GM12874 (cell line): Measurements from ENCODE around the gene MAPKAP1.

Source experiments
- CTCF ChIP-seq: IDR thresholded peaks from 2 replicates; pipeline ENCODE4 v1.5.1; 2011; ENCODE audit warnings: low read depth, mild to moderate bottlenecking, control low read depth, low read length, moderate library complexity; ENCODE audit not compliant: insufficient read depth

The MAPKAP1 gene

GRCh38 chr9:125745018-125745417 lies 38.0 kb upstream of the MAPKAP1 start:
- TF ChIP-seq CTCF = no peak

- no peak for TF ChIP-seq CTCF
These were observed 37.6 kb upstream of the MAPKAP1 start for GRCh38 chr9:125744616-125745015.

GRCh38 chr9:125743682-125744428 lies 36.8 kb upstream of the MAPKAP1 start:
- no peak for TF ChIP-seq CTCF

GRCh38 chr9:125742657-125743056 lies 35.6 kb upstream of the MAPKAP1 start:
- TF ChIP-seq CTCF = no peak

- TF ChIP-seq CTCF = no peak
These were observed 32.4 kb upstream of the MAPKAP1 start for GRCh38 chr9:125739436-125739835.

GRCh38 chr9:125732562-125732961 lies 25.6 kb upstream of the MAPKAP1 start:
- TF ChIP-seq CTCF = no peak

- TF ChIP-seq CTCF = no peak
These were observed 23.2 kb upstream of the MAPKAP1 start for GRCh38 chr9:125730168-125730567.
